ENCODE data around the gene AHNAK. TPM values are rescaled to one million over a fixed set of nuclear protein-coding genes. Genes with fewer than 3 reads are reported as not detected.

AHNAK gene
- total RNA-seq, 3 donors from 2014 or later = 12.3 to 22.7 (median 13.3) TPM

Other genes with a start within 250 kb of the AHNAK start
- gene SCGB1D4, start 247.7 kb downstream of the AHNAK start, total RNA-seq = not detected
- 1 to 10 TPM; 3.1 to 4.5 (median 4.2) TPM for gene ASRGL1, start 209.4 kb downstream of the AHNAK start, total RNA-seq
- 1 to 10 TPM in 1 of 3 donors, under 1 TPM in 2; 0.61 to 1.1 (median 0.87) TPM for gene SCGB1A1, start 127.8 kb downstream of the AHNAK start, total RNA-seq
- 1,000 to 10,000 TPM; 1,775 to 1,880 (median 1,879) TPM for gene EEF1G, start 27.1 kb upstream of the AHNAK start, total RNA-seq
- 10 to 100 TPM; 39.4 to 46.1 (median 41.6) TPM for gene TUT1, start 44.7 kb upstream of the AHNAK start, total RNA-seq
- gene MTA2, start 55.1 kb upstream of the AHNAK start, total RNA-seq = 100 to 1,000 TPM; 217 to 224 (median 220) TPM
- 100 to 1,000 TPM; 145 to 160 (median 155) TPM for gene EML3, start 66.0 kb upstream of the AHNAK start, total RNA-seq
- 1 to 10 TPM; 5.8 to 6.6 (median 5.8) TPM for gene ROM1, start 66.5 kb upstream of the AHNAK start, total RNA-seq
- gene B3GAT3, start 75.2 kb upstream of the AHNAK start, total RNA-seq = 10 to 100 TPM; 58.2 to 66.2 (median 59.7) TPM
- 100 to 1,000 TPM; 173 to 204 (median 194) TPM for gene GANAB, start 99.8 kb upstream of the AHNAK start, total RNA-seq
- 10 to 100 TPM; 43.5 to 50.0 (median 48.0) TPM for gene INTS5, start 106.5 kb upstream of the AHNAK start, total RNA-seq
- gene C11orf98, start 118.4 kb upstream of the AHNAK start, total RNA-seq = 100 to 1,000 TPM; 174 to 212 (median 206) TPM
- 10 to 100 TPM; 54.6 to 73.1 (median 73.0) TPM for gene CSKMT, start 118.5 kb upstream of the AHNAK start, total RNA-seq
- 10 to 100 TPM in 2 of 3 donors, 1 to 10 TPM in 1; 9.4 to 14.6 (median 10.6) TPM for gene UQCC3, start 124.9 kb upstream of the AHNAK start, total RNA-seq
- 10 to 100 TPM; 17.0 to 22.2 (median 19.2) TPM for gene LBHD1, start 125.5 kb upstream of the AHNAK start, total RNA-seq
- 100 to 1,000 TPM; 151 to 174 (median 157) TPM for gene UBXN1, start 132.3 kb upstream of the AHNAK start, total RNA-seq
- gene LRRN4CL, start 142.7 kb upstream of the AHNAK start, total RNA-seq = under 1 TPM; 0.21 to 0.33 (median 0.30) TPM
- 10 to 100 TPM; 23.6 to 29.6 (median 26.9) TPM for gene BSCL2, start 160.6 kb upstream of the AHNAK start, total RNA-seq
- not detected for gene GNG3, start 160.9 kb upstream of the AHNAK start, total RNA-seq
- gene HNRNPUL2, start 180.7 kb upstream of the AHNAK start, total RNA-seq = 10 to 100 TPM; 45.3 to 49.4 (median 47.9) TPM
- gene TTC9C, start 181.7 kb upstream of the AHNAK start, total RNA-seq = 10 to 100 TPM; 20.2 to 22.9 (median 20.9) TPM
- gene ZBTB3, start 207.4 kb upstream of the AHNAK start, total RNA-seq = 1 to 10 TPM; 5.7 to 6.9 (median 6.5) TPM
- gene POLR2G, start 214.8 kb upstream of the AHNAK start, total RNA-seq = 100 to 1,000 TPM; 143 to 145 (median 144) TPM
- 10 to 100 TPM; 27.2 to 34.3 (median 29.1) TPM for gene TAF6L, start 224.6 kb upstream of the AHNAK start, total RNA-seq
- gene TMEM179B, start 240.6 kb upstream of the AHNAK start, total RNA-seq = 10 to 100 TPM; 26.8 to 35.4 (median 31.6) TPM
- 10 to 100 TPM in 2 of 3 donors, 1 to 10 TPM in 1; 9.4 to 12.1 (median 11.6) TPM for gene TMEM223, start 245.2 kb upstream of the AHNAK start, total RNA-seq

Measured in activated T-cell treated with anti-CD3 and anti-CD28 coated beads, Interleukin-2, amount 50 U/mL, for 4 hours (primary cell).